Raji (cell line): ENCODE results near the gene ABCA3.

Experiments
- POLR2A ChIP-seq: IDR thresholded peaks from 2 replicates; pipeline ENCODE4 v1.6.1; 2011; ENCODE audit warnings: low read depth, low read length, control low read depth; ENCODE audit not compliant: insufficient read depth

The ABCA3 gene

DNA sequence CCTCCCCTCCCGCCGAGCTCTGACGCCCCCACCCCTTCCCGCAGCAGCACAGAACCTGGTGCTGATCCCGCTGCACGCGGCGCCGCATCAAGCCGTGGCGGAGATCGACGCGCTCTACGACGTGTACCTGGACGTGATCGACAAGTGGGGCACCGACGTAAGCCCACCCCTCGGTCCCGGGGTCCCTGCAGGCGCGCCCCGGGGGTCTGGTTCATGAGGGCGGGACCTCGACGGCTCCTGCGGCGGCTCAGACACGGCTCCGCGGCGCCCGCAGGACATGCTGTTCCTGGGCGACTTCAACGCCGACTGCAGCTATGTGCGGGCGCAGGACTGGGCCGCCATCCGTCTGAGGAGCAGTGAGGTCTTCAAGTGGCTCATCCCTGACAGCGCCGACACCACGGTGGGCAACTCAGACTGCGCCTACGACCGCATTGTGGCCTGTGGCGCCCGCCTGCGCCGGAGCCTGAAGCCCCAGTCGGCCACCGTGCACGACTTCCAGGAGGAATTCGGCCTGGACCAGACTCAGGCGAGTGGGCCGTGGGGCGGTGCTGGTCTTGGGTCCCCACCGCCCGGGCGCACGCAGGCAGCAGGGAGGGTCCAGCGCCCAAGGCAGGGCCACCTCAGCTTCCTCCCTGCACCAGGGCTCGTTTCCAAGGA, 102.9 kb downstream of the ABCA3 start:
- TF ChIP-seq POLR2A = no peak

DNA sequence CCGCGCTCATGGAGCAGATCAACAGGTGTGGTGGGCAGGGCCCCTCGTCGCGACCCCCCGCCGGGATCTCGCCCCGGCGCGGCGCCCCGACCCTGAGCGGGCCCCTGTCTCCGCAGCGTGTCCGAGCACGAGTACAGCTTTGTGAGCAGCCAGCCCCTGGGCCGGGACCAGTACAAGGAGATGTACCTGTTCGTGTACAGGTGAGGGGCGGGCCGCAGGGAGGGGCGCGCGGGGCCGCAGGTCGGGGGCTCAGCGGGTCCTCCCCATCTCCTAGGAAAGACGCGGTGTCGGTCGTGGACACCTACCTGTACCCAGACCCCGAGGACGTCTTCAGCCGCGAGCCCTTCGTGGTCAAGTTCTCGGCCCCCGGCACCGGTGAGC, 103.4 kb downstream of the ABCA3 start:
- TF ChIP-seq POLR2A = no peak

DNA sequence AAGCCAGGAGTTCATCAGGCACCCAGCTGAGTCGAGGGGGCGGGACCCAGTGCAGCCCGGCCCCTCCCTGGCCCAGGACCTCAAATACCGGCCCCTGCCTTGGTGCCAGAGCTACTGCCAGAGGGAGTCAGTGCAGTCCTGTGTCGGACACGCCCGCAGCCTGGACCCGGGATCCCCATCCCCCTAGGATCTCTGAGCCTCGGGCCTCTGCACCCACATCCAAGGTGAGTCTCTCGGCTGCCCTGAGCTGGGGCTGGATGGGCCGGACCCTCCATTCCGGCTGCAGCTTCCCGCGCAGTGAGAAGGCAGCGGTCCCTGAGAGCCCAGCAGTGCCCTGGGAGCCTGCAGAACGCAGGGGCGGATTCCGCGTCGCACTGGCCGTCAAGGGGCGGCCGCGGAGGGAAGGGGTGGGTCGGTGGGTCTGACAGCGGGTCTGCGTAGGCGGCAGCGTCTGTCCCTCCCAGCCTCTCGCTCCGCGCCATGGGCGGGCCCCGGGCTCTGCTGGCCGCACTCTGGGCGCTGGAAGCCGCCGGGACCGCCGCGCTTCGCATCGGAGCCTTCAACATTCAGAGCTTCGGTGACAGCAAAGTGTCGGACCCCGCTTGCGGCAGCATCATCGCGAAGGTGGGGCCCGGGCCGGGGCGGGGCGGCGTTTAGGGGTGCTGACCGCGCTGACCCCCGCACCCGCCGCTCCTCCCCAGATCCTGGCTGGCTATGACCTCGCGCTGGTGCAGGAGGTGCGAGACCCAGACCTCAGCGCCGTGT, 104.0 kb downstream of the ABCA3 start, which contains the start of gene DNASE1L2:
Gene DNASE1L2 (plus strand): TSS at position 108 of the 765 bp plus-strand sequence. CDS start 373 bp downstream, at position 481.
- no peak for TF ChIP-seq POLR2A

DNA sequence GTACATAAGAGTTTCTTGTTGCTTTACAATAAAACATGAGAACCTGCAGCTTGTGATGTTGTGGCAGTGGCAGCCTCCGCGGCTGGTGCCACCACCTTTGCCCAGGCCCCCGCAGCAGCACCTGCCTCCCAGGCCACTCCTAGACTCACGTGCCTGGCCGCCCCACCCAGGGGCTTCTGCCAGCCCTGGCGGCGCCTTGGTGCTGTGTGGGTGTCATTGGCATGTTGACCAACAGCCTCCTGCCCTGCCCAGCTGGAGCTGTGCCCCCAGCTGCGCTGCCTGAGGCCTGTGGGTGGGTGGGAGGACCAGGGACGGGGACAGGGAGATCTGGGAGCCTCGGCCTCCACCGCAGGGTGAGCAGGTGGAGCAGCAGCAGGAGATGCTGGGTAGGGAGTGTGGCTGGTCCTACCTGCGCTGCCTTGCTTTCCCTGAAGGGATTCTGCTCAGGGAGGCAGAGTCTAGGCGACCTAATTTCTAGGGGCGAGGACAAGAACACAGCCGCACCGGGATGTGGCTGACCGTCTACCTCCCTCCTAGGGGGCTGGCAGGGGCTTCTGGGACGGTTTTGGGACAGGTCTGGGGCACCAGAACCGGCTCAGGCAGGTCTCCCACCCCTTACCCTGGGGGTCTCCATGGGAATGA, 104.7 kb downstream of the ABCA3 start:
- TF ChIP-seq POLR2A = no peak

DNA sequence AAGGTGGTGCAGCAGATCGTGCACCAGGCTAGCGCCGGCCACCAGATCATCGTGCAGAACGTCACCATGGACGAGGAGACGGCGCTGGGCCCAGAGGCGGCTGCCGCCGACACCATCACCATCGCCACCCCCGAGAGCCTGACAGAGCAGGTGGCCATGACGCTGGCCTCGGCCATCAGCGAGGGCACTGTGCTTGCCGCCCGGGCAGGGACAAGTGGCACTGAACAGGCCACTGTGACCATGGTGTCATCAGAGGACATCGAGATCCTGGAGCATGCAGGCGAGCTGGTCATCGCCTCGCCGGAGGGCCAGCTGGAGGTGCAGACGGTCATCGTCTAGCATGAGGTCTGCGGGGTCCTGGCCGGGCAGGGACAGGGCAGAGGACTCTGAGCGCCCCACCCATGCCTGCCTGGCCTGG, 105.3 kb downstream of the ABCA3 start:
- no peak for TF ChIP-seq POLR2A

DNA sequence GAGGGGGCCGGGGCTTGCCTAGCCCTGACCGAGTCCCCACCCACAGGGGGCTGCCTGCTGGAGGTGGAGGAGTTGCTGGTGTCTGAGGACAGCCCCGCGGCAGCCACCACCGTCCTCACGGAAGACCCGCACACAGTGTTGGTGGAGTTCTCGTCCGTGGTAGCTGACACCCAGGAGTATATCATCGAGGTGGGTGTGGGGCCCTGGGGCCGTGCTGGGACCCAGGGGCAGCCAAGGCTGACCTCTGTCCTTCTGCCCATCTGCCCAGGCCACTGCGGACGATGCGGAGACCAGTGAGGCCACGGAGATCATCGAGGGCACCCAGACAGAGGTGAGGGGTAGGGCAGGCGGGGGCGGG, 105.7 kb downstream of the ABCA3 start:
- no peak for TF ChIP-seq POLR2A

DNA sequence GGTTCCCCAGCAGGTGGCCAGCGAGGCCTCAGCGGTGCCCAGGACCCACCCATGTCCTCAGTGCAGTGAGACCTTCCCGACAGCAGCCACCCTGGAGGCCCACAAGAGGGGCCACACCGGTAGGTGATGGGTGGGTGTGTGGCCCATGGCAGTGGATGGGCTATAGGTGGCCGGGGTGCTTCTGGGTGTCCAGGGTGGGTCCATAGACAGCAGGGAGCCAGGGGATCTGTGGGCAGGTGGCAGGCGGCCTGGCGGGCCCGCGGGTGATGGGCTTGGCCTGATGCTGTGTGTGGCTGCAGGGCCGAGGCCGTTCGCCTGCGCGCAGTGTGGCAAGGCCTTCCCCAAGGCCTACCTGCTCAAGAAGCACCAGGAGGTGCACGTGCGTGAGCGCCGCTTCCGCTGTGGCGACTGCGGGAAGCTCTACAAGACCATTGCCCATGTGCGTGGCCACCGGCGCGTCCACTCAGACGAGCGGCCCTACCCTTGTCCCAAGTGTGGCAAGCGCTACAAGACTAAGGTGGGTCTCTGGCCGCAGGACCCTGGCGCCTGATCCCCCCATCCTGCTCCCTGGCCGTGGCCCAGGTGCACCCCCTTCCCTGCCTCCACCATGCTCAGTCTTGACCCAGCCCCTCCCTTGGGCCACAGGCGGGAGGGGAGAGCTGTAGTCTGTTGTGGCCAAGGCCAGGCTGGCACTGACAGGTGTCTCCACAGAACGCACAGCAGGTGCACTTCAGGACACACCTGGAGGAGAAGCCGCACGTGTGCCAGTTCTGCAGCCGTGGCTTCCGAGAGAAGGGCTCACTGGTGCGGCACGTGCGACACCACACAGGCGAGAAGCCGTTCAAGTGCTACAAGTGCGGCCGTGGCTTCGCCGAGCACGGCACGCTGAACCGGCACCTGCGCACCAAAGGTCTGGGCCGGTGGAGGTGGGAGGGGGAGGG, 106.4 kb downstream of the ABCA3 start:
- no peak for TF ChIP-seq POLR2A

DNA sequence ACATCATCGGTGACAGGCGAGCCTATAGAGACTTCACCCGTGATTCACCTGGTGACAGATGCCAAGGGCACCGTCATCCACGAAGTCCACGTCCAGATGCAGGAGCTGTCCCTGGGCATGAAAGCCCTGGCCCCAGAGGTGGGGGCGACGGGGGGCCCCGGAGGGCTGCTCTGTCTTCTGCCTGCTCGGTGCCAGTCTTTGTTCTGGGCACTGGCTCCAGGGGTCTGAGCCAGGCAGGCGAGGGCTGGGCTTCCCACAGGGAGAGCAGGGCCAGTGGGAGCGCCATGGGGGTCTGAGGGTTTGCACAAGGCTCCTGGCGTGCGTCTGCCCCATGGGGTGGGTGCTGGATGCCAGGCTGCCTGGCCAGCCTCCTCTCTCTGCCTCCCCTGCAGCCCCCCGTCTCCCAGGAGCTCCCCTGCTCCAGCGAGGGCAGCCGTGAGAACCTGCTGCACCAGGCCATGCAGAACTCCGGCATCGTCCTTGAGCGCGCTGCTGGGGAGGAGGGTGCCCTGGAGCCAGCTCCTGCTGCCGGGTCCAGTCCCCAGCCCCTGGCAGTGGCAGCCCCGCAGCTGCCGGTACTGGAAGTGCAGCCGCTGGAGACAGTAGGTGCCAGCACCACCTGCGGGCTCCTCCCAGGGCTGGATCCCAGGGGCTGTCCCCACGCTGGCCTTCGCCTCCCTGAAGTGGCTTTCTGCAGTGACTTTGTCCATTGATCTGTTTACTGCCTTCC, 107.3 kb downstream of the ABCA3 start:
- TF ChIP-seq POLR2A = no peak

DNA sequence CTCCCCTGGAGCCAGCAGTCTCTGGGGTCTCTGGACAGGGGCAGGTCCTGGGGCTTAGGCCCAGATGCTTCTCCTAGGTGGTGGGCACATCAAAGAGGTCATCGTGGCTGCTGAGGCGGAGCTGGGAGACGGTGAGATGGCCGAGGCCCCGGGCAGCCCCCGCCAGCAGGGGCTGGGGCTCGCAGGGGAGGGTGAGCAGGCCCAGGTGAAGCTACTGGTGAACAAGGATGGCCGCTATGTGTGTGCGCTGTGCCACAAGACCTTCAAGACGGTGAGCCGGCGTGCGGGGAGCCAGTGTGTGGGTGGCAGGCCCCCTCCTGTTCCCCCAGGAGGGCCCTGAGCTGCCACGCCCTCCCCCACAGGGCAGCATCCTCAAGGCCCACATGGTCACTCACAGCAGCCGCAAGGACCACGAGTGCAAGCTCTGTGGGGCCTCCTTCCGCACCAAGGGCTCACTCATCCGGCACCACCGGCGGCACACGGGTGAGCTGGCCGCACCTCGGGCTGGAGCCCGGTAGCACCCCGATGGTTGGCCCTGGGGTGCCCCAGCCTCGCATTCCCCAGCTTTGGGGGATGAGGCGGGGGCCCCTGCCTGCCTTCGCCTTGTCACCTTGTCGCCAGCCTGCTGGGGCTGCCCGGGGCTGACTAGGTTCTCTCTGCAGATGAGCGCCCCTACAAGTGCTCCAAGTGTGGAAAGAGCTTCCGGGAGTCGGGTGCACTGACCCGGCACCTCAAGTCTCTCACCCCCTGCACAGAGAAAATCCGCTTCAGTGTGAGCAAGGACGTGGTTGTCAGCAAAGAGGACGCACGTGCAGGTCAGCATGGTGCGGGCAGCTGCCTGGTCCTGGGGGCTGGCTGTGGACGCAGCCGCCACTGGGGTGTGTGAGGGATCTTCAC, 108.2 kb downstream of the ABCA3 start:
- TF ChIP-seq POLR2A = no peak

DNA sequence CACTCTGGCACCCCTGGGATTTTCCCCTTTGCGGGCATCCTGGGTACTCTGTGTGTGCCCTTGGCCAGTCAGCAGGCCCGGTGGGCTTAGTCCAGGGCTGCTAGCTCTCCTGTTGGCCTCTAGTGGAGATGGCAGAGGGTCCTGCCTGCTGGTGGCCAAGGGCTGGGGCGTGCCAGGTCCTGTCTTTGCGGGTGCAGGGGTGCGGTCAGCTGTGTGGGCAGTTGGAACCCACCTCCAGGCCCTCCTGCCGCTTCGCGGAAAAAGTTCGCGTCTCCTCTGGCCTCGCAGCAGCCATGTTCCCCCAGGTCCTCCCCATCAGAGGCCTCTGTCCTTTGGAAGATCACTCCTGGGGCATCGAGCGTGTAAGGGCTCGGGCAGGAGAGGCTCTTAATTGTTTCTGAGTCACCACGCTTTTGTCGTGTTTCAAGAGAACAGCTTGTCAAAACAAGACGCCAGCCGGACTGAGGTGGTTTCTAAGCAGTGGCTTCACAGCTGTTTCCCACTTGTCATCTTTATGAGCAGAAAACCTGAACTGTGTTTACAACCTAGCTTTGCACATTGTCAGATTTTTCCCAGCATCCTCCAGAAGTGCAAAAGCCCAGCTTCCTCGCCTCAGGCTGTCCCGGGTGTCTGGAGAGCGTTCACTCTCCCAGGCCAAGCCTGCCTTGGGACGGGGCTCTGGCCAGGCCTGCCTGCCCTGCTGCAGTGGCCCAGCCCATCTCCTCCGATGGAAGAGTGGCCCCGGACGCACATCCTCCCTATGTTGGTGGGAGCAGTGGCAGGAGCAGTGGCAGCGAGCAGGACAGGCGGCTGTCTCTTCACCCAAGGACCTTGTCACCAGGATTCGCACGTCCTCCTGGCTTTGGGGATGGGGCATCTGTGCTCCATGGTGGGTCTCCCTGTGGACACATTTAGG, 109.3 kb downstream of the ABCA3 start:
- no peak for TF ChIP-seq POLR2A

DNA sequence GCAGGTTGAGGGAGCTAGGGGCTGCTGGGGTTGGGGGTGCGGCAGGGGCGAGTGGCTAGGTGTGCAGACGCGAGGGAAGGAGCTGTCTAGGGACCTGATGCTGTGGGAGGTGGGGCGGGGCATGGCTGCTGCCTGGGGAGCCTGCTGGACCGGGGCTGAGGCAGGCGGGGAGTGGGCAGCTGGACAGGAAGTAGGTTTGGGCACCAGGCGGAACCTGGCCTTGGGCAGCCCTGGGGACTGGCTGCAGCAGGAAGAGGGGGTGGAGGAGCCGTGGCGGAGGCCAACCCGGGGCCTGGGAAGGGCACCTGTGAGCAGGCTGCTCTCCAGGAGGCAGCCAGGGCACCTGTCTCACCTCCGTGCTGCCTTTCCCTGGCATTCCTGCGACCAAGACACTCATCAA, 110.2 kb downstream of the ABCA3 start:
- TF ChIP-seq POLR2A = no peak

DNA sequence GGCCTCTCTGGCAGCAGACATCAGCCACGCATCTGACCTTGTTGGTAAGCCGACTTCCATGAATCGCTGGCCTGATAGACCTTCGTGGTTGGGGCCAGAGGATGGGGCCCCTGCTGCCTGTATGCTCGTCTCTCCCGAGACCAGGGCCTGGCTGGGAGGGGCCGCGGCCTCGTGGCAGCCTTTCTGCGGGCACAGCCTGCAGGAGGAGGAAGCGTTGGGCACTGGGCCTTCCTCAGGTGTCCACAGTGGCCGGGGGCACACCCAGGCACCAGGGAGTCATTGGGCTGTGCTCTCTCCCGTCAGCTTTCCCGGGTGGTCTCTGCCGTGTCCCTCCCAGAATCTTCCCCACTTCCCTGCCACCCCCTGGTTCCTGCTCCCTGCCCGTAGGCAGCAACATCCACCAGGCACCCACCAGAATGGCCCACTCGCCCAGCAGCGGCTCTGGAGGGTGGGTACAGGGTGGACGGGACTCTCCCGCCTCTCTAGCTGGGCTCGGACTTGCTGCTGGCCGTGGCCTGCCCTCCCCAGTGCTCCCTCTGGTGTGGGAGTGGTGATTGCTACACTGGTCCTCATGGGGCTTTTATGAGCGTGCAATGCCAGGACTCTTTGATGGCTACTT, 110.8 kb downstream of the ABCA3 start:
- no peak for TF ChIP-seq POLR2A
